ENCODE measurements around the gene ERC2. TPM values are rescaled to one million over a fixed set of nuclear protein-coding genes. Genes with fewer than 3 reads are reported as not detected.

The ERC2 gene
- total and polyA plus RNA-seq, 2 of the 8 experiments (the other 6 are each of a cell fraction or from before 2014, with no cell fraction given), result 16.4 to 22.8 TPM

DNA sequence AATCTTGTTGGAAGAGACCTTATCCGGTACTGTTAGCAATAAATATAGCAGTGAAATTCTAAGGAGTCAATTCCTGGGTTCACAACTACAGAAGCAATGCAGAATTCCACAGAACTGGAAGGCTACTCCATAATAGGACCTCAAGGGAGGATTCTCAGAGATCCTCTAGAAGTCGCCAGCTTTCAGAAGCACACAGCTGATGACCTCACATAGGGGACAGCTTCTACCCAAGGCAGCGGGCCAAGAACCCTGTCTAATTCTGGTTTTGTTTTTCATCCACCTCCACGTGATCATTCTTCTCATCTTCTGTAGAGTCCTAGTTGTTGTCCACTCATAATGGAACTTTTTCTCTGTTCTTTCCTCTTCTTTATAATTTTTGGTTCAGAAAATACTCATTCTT lies 99.4 kb downstream of the ERC2 start:
- TF ChIP-seq HDAC6 (IDR thresholded peaks at IDR 0.05; ENCODE audit: low read depth, low read length) (no peak), GABPA (IDR thresholded peaks at IDR 0.05; ENCODE audit: borderline replicate concordance, insufficient read depth, low read length) (no peak), RXRA (IDR thresholded peaks at IDR 0.05; ENCODE audit: insufficient read depth, low read depth, low read length) (no peak), CTBP2 (IDR thresholded peaks at IDR 0.05; ENCODE audit: borderline replicate concordance, insufficient read depth, insufficient read length, low read length) (no peak), SAP30 (IDR thresholded peaks at IDR 0.05; ENCODE audit: insufficient read depth, insufficient replicate concordance, low read length) (no peak), YY1 (IDR thresholded peaks at IDR 0.05; ENCODE audit: low read depth, low read length) (no peak), POLR2A (IDR thresholded peaks at IDR 0.05; ENCODE audit: control extremely low read depth in 1 of 2, low read depth in 2 of 2, low read length in 2 of 2) (no peak), RAD21 (IDR thresholded peaks at IDR 0.05 in 1 of 2, conservative IDR thresholded peaks at IDR 0.05 in 1 of 2; ENCODE audit: low read depth in 2 of 2, low read length in 2 of 2) (no peak), SP1 (IDR thresholded peaks at IDR 0.05; ENCODE audit: low read depth, low read length) (no peak), SRF (IDR thresholded peaks at IDR 0.05; ENCODE audit: low read depth, low read length) (no peak), NANOG (IDR thresholded peaks at IDR 0.05; ENCODE audit: insufficient read depth, low read depth, low read length, poor library complexity, severe bottlenecking) (no peak), CHD1 (IDR thresholded peaks at IDR 0.05; ENCODE audit: low read depth, low read length) (no peak)
- H3K36me3 ChIP-seq (ENCODE audit: control insufficient read depth in 2 of 4, insufficient read depth in 4 of 4, low read length in 3 of 4), result no peaks in the 10 kb centered on the region
- no peak overlapping the region for H3K4ac ChIP-seq (replicated peaks; ENCODE audit: insufficient read length, low read depth, low read length)
- no peak overlapping the region for H2BK20ac ChIP-seq (ENCODE audit: low read length)
- H3K9me3 ChIP-seq (ENCODE audit: insufficient read depth in 2 of 2, low read depth in 1 of 2, low read length in 1 of 2), result no peaks in the 10 kb centered on the region
- no peak overlapping the region for H2BK120ac ChIP-seq (replicated peaks; ENCODE audit: low read depth, low read length)
- no peak overlapping the region for H4K91ac ChIP-seq (replicated peaks; ENCODE audit: insufficient read length, low read length)
- POLR2A ChIA-PET (ENCODE audit: partially characterized antibody), result no interaction called here
- FAIRE-seq (no peak), DNase-seq (ENCODE audit: low read depth in 1 of 2, low spot score in 2 of 2) (no peak)
- no peak overlapping the region for H3K18ac ChIP-seq (ENCODE audit: extremely low read depth, low read length)
- no peaks in the 10 kb centered on the region for H4K20me1 ChIP-seq (replicated peaks in 1 of 2; ENCODE audit: control insufficient read depth in 1 of 2, insufficient read depth in 2 of 2, low read length in 2 of 2)
- no peak overlapping the region for H4K8ac ChIP-seq (ENCODE audit: extremely low read depth, insufficient read depth, low read length)
- H3K14ac ChIP-seq (ENCODE audit: insufficient read length), result no peak overlapping the region
- WGBS, 2 experiments (ENCODE audit: extremely low coverage in 1 of 2, insufficient coverage in 1 of 2, insufficient read length in 1 of 2, insufficient replicate concordance in 2 of 2, low coverage in 1 of 2, low lambda C conversion rate in 2 of 2, missing lambda C conversion rate in 1 of 2), result 81% methylated on average over 4 of the region's 4 CpGs; no CpG with 5 or more reads in 1 of the 2 experiments
- no peak overlapping the region for H2AFZ ChIP-seq (ENCODE audit: low read length)
- no peak overlapping the region for H3K27ac ChIP-seq (ENCODE audit: low read depth, low read length)
- H3K56ac ChIP-seq (replicated peaks; ENCODE audit: insufficient read length, low read depth, low read length), result no peak overlapping the region
- no peak overlapping the region for H2BK12ac ChIP-seq (ENCODE audit: low read depth, low read length)
- no peak overlapping the region for H3K9ac ChIP-seq (replicated peaks in 1 of 4; ENCODE audit: extremely low read depth in 1 of 4, low read depth in 3 of 4, low read length in 3 of 4)
- no peak overlapping the region for H3K23ac ChIP-seq (ENCODE audit: insufficient read length)
- H2BK15ac ChIP-seq (ENCODE audit: low read length), result no peak overlapping the region
- H3K4me2 ChIP-seq (ENCODE audit: insufficient read depth in 1 of 2, low read depth in 2 of 2, low read length in 2 of 2), result no peak overlapping the region
- H3K79me1 ChIP-seq (ENCODE audit: low read depth, low read length), result no peaks in the 10 kb centered on the region
- no peak overlapping the region for H2AK5ac ChIP-seq (ENCODE audit: low read depth, low read length)
- H3K79me2 ChIP-seq (ENCODE audit: control insufficient read depth in 1 of 2, insufficient read depth in 2 of 2, low read length in 2 of 2), result no peaks in the 10 kb centered on the region
- H3K4me3 ChIP-seq (ENCODE audit: extremely low read depth in 1 of 4, insufficient read depth in 2 of 4, low read depth in 3 of 4, low read length in 4 of 4), result no peak overlapping the region
- no peaks in the 10 kb centered on the region for H3K27me3 ChIP-seq (replicated peaks in 1 of 4; ENCODE audit: control insufficient read depth in 3 of 4, extremely low read depth in 1 of 4, insufficient read depth in 3 of 4, low read length in 3 of 4)
- H3K4me1 ChIP-seq (replicated peaks in 1 of 4; ENCODE audit: control insufficient read depth in 3 of 4, insufficient read depth in 4 of 4, low read length in 3 of 4), result peaks cover 0 to 20% (median 6%) of the 10 kb centered on the region in 4 experiments; a peak in 2 of 7 replicates
- H4K5ac ChIP-seq (ENCODE audit: insufficient read length, low read depth, low read length), result no peak overlapping the region
- CTCF ChIA-PET (ENCODE audit: partially characterized antibody), result interaction anchor here (0.9 kb wide), 1 partner anchor 12 kb away, joined by 3 read pairs; no protein-coding TSS in a partner anchor
- no peak overlapping the region for H2BK5ac ChIP-seq (ENCODE audit: low read depth, low read length)
- H3K23me2 ChIP-seq (ENCODE audit: low read depth, low read length), result no peaks in the 10 kb centered on the region

All from H1 (cell line).